Epithelial cell of proximal tubule (primary cell): ENCODE data around the gene SLC6A12. TPM values are rescaled to one million over a fixed set of nuclear protein-coding genes. Genes with fewer than 3 reads are reported as not detected.

ENCODE experiments used
- DNase-seq: peaks from one replicate; pipeline ENCODE4 v3.0.0-alpha.2; 2011; ENCODE audit warnings: low read depth
- H3K4me3 ChIP-seq: 2 replicates; pipeline ENCODE4 v1.5.1; 2011; ENCODE audit warnings: low read depth, mild to moderate bottlenecking, low read length
- total RNA-seq: library from RNA; depleted of rRNA; stranded (reverse); fragments of >200 nt; gene quantifications from 2 replicates; pipeline ENCODE4 v1.2.3, GENCODE V29; 2015
- TF ChIP-seq, protein P1 (sequence below): conservative IDR thresholded peaks from 2 replicates; pipeline ENCODE4 v1.5.1; 2012; ENCODE audit warnings: low read depth, mild to moderate bottlenecking, low read length

Gene SLC6A12
- total RNA-seq, 1 donor from 2014 or later, result not detected

DNA sequence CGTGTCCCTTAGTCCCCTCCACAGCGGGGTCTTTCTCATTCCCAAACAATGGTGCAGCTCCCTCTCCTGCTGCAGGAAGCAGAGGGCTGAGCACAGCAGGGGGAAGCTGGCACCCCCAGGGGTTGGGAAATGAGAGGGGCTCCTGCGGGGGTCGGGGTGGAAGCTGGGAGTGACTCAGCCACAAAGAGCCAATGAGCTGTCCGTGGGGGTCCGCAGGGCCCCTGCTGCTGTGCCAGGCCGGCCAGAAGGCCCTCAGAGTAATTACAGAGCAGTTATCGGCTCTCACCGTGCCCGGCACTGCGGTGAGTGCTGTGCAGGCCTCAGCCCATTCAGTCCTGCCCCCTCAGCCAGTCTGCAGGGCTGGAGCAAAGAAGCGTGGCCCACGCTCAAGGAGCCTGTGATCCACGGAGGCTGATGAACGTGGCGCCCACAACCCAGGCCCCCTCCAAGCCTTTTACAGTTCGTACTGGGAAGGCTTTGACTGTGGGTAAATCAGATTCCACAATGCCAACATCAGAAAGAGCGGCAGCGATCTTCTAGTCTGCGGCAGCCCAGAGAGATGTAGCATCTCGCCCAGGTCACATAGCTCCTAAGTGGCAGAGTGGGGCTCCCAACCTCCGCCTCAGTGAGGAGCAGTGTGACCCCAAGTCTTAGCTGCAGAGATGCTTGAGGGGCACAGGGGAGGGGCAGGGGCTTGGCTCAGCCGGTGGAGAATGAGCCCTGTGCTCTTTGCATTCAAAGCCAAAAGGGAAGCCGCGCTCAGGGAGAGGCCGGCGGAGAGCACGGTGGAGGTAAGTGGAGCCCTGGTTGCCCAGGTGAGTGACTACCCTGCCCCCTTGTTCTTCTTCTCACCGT is 43.4 kb downstream of the SLC6A12 start:
- DNase-seq, result no peak
- H3K4me3 ChIP-seq, result no peak overlapping the region
- TF ChIP-seq, protein P1, sequence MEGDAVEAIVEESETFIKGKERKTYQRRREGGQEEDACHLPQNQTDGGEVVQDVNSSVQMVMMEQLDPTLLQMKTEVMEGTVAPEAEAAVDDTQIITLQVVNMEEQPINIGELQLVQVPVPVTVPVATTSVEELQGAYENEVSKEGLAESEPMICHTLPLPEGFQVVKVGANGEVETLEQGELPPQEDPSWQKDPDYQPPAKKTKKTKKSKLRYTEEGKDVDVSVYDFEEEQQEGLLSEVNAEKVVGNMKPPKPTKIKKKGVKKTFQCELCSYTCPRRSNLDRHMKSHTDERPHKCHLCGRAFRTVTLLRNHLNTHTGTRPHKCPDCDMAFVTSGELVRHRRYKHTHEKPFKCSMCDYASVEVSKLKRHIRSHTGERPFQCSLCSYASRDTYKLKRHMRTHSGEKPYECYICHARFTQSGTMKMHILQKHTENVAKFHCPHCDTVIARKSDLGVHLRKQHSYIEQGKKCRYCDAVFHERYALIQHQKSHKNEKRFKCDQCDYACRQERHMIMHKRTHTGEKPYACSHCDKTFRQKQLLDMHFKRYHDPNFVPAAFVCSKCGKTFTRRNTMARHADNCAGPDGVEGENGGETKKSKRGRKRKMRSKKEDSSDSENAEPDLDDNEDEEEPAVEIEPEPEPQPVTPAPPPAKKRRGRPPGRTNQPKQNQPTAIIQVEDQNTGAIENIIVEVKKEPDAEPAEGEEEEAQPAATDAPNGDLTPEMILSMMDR, result no peak

DNA sequence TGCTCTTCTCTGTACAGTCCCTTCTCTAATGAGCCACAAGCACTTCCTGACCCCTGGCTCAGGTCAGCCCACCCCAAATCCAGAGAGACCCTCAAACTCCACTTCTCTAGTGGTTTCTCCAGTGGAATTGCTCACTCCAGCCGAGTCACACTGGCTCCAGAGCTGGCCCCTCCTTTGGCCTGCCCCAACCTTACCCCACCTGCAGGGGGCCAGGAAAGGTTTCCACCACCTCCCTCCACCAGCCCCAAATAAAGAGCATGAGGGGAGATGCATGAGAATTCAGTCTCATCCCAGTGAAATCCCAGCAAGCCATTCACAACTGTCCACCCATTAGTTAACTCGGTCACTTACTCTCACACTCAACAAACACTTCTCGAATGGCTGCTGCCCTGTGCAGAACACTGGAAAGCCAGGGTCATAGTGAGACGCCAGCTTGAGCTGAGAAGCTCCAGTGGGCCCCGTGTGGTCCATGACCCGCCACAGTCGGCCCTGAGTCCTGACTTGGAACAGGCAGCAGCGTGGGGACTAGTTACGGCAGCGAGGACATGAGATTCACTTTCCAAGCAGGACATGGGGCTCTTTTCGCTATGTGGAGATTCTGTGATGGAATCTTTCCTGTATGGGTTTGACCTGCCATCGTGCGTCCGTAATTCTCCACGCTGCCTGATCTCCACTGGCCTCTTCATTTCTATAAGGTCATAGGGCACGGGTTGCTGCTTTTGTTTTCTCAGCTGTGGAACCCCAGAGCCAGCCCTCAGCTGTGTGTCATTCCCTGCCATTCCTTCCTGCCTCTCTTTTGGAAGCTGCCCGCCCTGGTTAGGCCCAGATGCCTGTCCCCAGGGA is 44.2 kb downstream of the SLC6A12 start:
- no peak overlapping the region for H3K4me3 ChIP-seq
- DNase-seq, result no peak
- TF ChIP-seq, protein P1, result peak; percentile 41

DNA sequence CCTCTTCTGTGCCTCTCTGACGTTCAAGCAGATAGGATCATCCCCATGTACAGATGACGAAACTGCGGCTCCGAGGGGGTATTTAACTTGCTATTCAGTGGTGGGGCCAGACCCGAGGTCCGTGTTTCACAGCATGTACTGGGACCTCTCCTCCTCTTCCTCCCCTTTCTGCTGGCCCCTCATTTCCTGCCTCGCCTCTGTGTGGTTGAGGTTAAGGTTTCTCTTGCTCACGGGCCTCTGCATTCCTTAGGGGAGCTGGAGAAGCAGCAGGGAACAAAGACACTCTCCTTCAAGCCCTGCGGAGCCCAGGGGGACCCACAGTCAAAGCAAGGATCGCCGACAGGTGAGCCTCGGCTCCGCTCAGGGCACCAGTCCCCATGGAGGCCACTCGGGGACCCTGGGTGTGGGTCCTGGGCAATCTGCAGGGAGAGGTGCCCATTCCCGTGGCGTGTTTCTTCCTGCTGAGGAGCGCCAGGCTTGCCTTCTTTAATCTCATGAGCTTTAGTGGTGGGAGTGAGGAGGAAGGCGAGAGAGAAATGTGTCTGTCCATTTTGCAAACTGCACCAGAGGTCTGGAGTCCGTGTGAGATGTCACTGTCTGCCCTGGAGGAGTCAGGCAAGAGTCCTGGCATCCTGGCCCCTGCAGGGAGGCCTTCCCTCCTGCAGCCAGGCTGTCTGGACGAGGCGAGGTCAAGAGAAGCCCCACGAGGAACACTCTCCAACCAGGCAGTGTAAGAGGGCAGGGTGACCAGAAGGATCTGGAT is 45.0 kb downstream of the SLC6A12 start:
- TF ChIP-seq, protein P1, result no peak
- H3K4me3 ChIP-seq, result no peak overlapping the region
- DNase-seq, result no peak

DNA sequence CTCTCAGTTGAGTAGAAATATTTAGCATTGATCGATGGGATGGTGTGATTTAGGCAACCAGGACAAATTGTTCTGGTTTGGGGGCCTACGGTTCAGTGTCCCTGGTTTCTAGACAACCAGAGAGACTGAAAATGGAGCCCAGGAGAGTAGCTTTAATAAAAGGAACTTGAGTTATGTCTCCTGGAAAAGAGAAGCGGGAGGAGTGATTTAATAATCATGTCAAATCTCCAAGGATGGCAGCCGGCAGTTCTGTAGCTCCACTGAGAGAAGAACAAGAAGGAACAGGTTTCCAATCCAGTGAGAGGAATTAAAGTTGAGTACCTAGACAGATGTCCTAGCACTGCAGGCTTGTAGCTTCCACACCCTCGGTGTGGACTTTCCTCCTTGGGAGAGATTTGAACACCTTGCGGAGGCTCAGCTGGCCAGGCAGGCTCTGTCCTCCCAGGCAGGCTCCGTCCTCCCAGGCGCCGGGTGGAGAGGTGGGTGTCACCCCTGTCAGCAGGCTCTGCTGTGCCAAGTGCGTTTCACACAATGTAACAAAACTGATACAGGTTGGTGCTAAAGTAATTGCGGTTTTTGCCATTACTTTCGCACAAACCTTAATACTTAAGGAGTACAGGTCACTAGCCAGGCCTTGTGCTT is 45.9 kb downstream of the SLC6A12 start:
- no peak for DNase-seq
- TF ChIP-seq, protein P1, result no peak
- no peak overlapping the region for H3K4me3 ChIP-seq

DNA sequence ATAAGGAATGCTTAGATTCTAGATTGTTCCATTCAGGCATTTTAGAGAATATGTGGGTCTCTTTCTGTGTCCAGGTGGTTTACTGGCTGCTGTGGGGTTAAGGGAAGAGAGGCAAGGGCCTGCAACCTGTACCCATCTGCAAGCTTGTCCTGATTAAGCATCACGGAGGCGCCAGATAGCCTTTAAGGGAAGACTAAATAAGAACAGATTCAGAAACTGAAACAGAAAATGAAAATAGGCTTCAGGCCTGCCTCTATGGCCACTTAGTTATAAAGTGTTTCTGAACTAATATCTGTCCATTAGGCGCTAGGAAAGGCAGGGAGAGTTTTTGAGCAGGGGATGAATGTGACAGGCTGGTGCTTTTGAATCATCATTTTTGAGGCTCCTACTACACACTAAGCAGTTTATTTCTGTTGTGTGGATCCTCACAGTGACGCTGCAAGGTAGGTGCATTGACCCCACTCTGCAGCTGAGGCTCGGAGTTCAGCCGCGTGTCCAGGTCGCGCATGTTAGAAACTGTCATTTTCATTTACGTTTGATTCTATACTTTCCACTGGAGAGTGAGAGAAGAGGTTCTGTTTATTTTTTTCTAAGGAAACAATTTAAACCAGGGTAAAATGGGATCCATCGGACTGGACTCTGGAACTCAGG is 47.4 kb downstream of the SLC6A12 start:
- no peak for DNase-seq
- no peak overlapping the region for H3K4me3 ChIP-seq
- TF ChIP-seq, protein P1, result no peak

DNA sequence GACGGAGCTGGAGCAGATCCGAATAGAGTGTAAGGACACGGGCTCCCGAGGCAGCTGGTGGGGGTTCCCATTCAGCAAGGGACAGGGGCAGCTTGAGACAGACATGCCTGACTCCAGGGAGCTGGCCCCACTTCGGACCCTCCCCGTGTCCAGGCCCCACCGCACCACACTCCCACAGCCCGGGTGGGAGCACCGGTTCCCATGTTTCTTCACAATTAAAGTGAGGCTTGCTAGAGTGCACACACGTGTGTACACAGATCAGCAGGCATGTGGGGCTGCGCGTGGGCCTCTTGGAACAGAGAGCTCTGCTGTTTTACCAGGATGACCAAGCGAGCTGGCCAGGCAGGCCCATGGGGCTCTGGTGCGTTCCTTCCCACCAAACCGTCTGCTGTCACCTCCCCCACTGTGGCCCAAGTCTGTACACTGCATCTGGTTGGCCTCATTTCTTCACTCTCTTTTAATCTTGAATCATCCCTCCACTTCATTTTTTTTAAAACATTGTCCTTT is 48.0 kb downstream of the SLC6A12 start:
- no peak overlapping the region for H3K4me3 ChIP-seq
- no peak for DNase-seq
- TF ChIP-seq, protein P1, result no peak
